Renal cortex interstitium (tissue), 11 donors: ENCODE measurements around the gene DPF1. TPM values are rescaled to one million over a fixed set of nuclear protein-coding genes. Genes with fewer than 3 reads are reported as not detected.
"Not testable (repeated sequence)": the region's sequence is repeated elsewhere in the genome, so short reads cannot be mapped to it uniquely, and the experiment has no call there.

Experiments used
- DNase-seq, 11 donors: peaks; one replicate each; pipeline ENCODE4 v3.0.0-alpha.2; 2013; ENCODE audit warnings: low read depth in 9 of 11, low spot score in 4 of 11; ENCODE audit errors: extremely low read depth in 1 of 11
- polyA plus RNA-seq, 3 donors: library from polyadenylated mRNA; unstranded; fragments of 120-200 nt; gene quantifications; one replicate each; pipeline ENCODE4 v1.2.1, GENCODE V29; 2013; ENCODE audit not compliant: insufficient read length in 3 of 3

The DPF1 gene
- polyA plus RNA-seq, 3 donors = 1.2 to 1.6 (median 1.6) TPM

GRCh38 chr19:38227287-38228004 is 3.4 kb upstream of the DPF1 start:
- no peak for DNase-seq

GRCh38 chr19:38224863-38225218 is 819 bp upstream of the DPF1 start:
- DNase-seq = not testable (repeated sequence)

- no peak for DNase-seq
These were observed 407 bp downstream of the DPF1 start for GRCh38 chr19:38223617-38224013.

GRCh38 chr19:38223119-38223523 is 901 bp downstream of the DPF1 start:
- no peak for DNase-seq

GRCh38 chr19:38221919-38222830 is 1.8 kb downstream of the DPF1 start:
- DNase-seq = no peak

GRCh38 chr19:38221421-38221820 is 2.6 kb downstream of the DPF1 start:
- DNase-seq = no peak

GRCh38 chr19:38219221-38219620 is 4.8 kb downstream of the DPF1 start:
- DNase-seq = no peak

GRCh38 chr19:38218204-38218603 is 5.8 kb downstream of the DPF1 start:
- no peak for DNase-seq

- DNase-seq = no peak
These were observed 7.0 kb downstream of the DPF1 start for GRCh38 chr19:38216785-38217641.

- peak in 1 of 11 donors; percentile 74 for DNase-seq
These were observed 10.0 kb downstream of the DPF1 start for GRCh38 chr19:38213911-38214625.

- DNase-seq = no peak
These were observed 10.6 kb downstream of the DPF1 start for GRCh38 chr19:38213469-38213868.

GRCh38 chr19:38211766-38212165 is 12.3 kb downstream of the DPF1 start:
- no peak for DNase-seq

- no peak for DNase-seq
These were observed 12.9 kb downstream of the DPF1 start for GRCh38 chr19:38211151-38211591.

GRCh38 chr19:38210458-38210987 is 13.5 kb downstream of the DPF1 start:
- DNase-seq = peak in 7 of 11 donors; percentile 77 to 83 (median 79)

- peak in 1 of 11 donors; percentile 65 for DNase-seq
These were observed 14.2 kb downstream of the DPF1 start for GRCh38 chr19:38209671-38210457.

- DNase-seq = no peak
These were observed 14.9 kb downstream of the DPF1 start for GRCh38 chr19:38209152-38209551.

GRCh38 chr19:38208571-38208970 is 15.5 kb downstream of the DPF1 start:
- DNase-seq = no peak

- no peak for DNase-seq
These were observed 16.5 kb downstream of the DPF1 start for GRCh38 chr19:38207543-38207942.
